ENCODE measurements around the gene SLC19A3.
"Not testable (repeated sequence)": the region's sequence is repeated elsewhere in the genome, so short reads cannot be mapped to it uniquely, and the experiment has no call there.

SLC19A3 gene

DNA sequence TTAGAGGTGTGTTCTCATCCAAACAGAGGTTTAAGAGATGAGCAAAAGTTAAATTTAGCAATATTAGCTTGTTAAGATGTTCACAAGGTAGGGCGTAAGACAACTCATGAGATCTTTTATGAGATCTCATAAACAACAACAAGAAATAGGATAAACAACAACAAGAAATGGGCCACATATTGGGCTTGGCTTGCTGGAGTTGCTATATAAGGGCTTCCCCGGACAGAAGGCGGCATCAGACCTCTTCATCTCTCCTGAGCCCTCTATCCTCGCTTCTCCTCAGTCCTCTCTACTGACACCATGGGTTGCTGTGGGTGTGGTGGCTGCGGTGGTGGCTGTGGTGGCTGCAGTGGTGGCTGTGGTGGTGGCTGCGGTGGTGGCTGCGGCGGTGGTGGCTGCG, 27.8 kb upstream of the SLC19A3 start, which contains the start of gene SCYGR8:
Gene SCYGR8 (plus strand): TSS at position 301 of the 400 bp plus-strand sequence. CDS start 0 bp downstream, at position 301.
- no CpG with 5 or more reads among the region's 9 CpGs for WGBS, 2 donors (ENCODE audit: extremely low coverage in 2 of 2, insufficient read length in 2 of 2, insufficient replicate concordance in 1 of 2)
- Histone ChIP-seq H4K91ac (ENCODE audit: low read depth, low read length, poor library complexity) (no peak within 1 kb of the TSS), H2BK5ac (ENCODE audit: low read length) (no peak within 1 kb of the TSS), H2BK15ac (ENCODE audit: low read length) (no peak within 1 kb of the TSS), H3K4ac (ENCODE audit: low read length) (no peak within 1 kb of the TSS), H3K9ac (ENCODE audit: low read depth, low read length, poor library complexity) (peak within 1 kb of the TSS; percentile 60), H3K27ac (replicated peaks; ENCODE audit: low read length) (no peak within 1 kb of the TSS), H2AFZ (ENCODE audit: low read length) (no peak within 1 kb of the TSS), H3K18ac (ENCODE audit: low read length) (peak within 1 kb of the TSS; percentile 80), H3K79me1 (ENCODE audit: low read depth, low read length) (no peaks in the 10 kb centered on the region), H2BK120ac (ENCODE audit: low read depth, low read length) (no peak within 1 kb of the TSS), H2AK5ac (ENCODE audit: low read depth, low read length) (no peak within 1 kb of the TSS), H3K4me1 (ENCODE audit: control insufficient read depth in 2 of 2, insufficient read depth in 1 of 2, low read depth in 1 of 2, low read length in 2 of 2) (no peaks in the 10 kb centered on the region), H3K27me3 (ENCODE audit: control insufficient read depth in 3 of 3, insufficient read depth in 3 of 3, low read depth in 1 of 3, low read length in 3 of 3) (no peaks in the 10 kb centered on the region), H3K4me3 (ENCODE audit: low read length in 2 of 2) (no peak within 1 kb of the TSS), H3K14ac (ENCODE audit: low read length) (peak within 1 kb of the TSS; percentile 56), H3K23ac (ENCODE audit: low read depth, low read length, poor library complexity) (no peak within 1 kb of the TSS), H3K9me3 (replicated peaks in 1 of 2; ENCODE audit: control insufficient read depth in 2 of 2, insufficient read depth in 1 of 2, low read depth in 1 of 2, low read length in 2 of 2) (no peaks in the 10 kb centered on the region), H3K36me3 (replicated peaks in 1 of 2; ENCODE audit: control insufficient read depth in 2 of 2, insufficient read depth in 2 of 2, low read length in 2 of 2) (no peaks in the 10 kb centered on the region), H4K8ac (ENCODE audit: low read depth, low read length) (no peak within 1 kb of the TSS), H3K4me2 (ENCODE audit: insufficient read depth, low read length, poor library complexity, severe bottlenecking) (no peak within 1 kb of the TSS), H2BK12ac (ENCODE audit: low read length) (peak within 1 kb of the TSS; percentile 22)
- no peak for DNase-seq (ENCODE audit: low spot score)

- H3K9me3 ChIP-seq (replicated peaks in 1 of 2; ENCODE audit: control insufficient read depth in 2 of 2, insufficient read depth in 1 of 2, low read depth in 1 of 2, low read length in 2 of 2); H3K9ac ChIP-seq (ENCODE audit: low read depth, low read length, poor library complexity); H4K8ac ChIP-seq (ENCODE audit: low read depth, low read length); H3K4me1 ChIP-seq (ENCODE audit: control insufficient read depth in 2 of 2, insufficient read depth in 1 of 2, low read depth in 1 of 2, low read length in 2 of 2); H3K4ac ChIP-seq (ENCODE audit: low read length); H2BK15ac ChIP-seq (ENCODE audit: low read length); H3K79me1 ChIP-seq (ENCODE audit: low read depth, low read length); H3K27ac ChIP-seq (replicated peaks; ENCODE audit: low read length); H3K23ac ChIP-seq (ENCODE audit: low read depth, low read length, poor library complexity); H3K4me2 ChIP-seq (ENCODE audit: insufficient read depth, low read length, poor library complexity, severe bottlenecking); H3K4me3 ChIP-seq (ENCODE audit: low read length in 2 of 2); H4K91ac ChIP-seq (ENCODE audit: low read depth, low read length, poor library complexity); H3K36me3 ChIP-seq (replicated peaks in 1 of 2; ENCODE audit: control insufficient read depth in 2 of 2, insufficient read depth in 2 of 2, low read length in 2 of 2); H3K27me3 ChIP-seq (ENCODE audit: control insufficient read depth in 3 of 3, insufficient read depth in 3 of 3, low read depth in 1 of 3, low read length in 3 of 3); H3K18ac ChIP-seq (ENCODE audit: low read length); H2BK5ac ChIP-seq (ENCODE audit: low read length); H2BK120ac ChIP-seq (ENCODE audit: low read depth, low read length); H2AFZ ChIP-seq (ENCODE audit: low read length); H2BK12ac ChIP-seq (ENCODE audit: low read length); H2AK5ac ChIP-seq (ENCODE audit: low read depth, low read length); H3K14ac ChIP-seq (ENCODE audit: low read length); DNase-seq (ENCODE audit: low spot score): not testable (repeated sequence)
- no CpG with 5 or more reads among the region's 7 CpGs for WGBS, 2 donors (ENCODE audit: extremely low coverage in 2 of 2, insufficient read length in 2 of 2, insufficient replicate concordance in 1 of 2)
These were observed 22.9 kb upstream of the SLC19A3 start for GRCh38 chr2:227740705-227741104.

GRCh38 chr2:227739351-227739750, 21.5 kb upstream of the SLC19A3 start:
- Histone ChIP-seq H2BK15ac (ENCODE audit: low read length) (no peak overlapping the region), H3K9me3 (replicated peaks in 1 of 2; ENCODE audit: control insufficient read depth in 2 of 2, insufficient read depth in 1 of 2, low read depth in 1 of 2, low read length in 2 of 2) (no peaks in the 10 kb centered on the region), H3K4me3 (ENCODE audit: low read length in 2 of 2) (no peak overlapping the region), H3K36me3 (replicated peaks in 1 of 2; ENCODE audit: control insufficient read depth in 2 of 2, insufficient read depth in 2 of 2, low read length in 2 of 2) (no peaks in the 10 kb centered on the region), H3K18ac (ENCODE audit: low read length) (no peak overlapping the region), H2AK5ac (ENCODE audit: low read depth, low read length) (no peak overlapping the region), H4K8ac (ENCODE audit: low read depth, low read length) (no peak overlapping the region), H3K4me2 (ENCODE audit: insufficient read depth, low read length, poor library complexity, severe bottlenecking) (no peak overlapping the region), H3K79me1 (ENCODE audit: low read depth, low read length) (no peaks in the 10 kb centered on the region), H3K4me1 (ENCODE audit: control insufficient read depth in 2 of 2, insufficient read depth in 1 of 2, low read depth in 1 of 2, low read length in 2 of 2) (no peaks in the 10 kb centered on the region), H3K9ac (ENCODE audit: low read depth, low read length, poor library complexity) (no peak overlapping the region), H2BK5ac (ENCODE audit: low read length) (no peak overlapping the region), H3K14ac (ENCODE audit: low read length) (no peak overlapping the region), H2BK12ac (ENCODE audit: low read length) (no peak overlapping the region), H2AFZ (ENCODE audit: low read length) (no peak overlapping the region), H2BK120ac (ENCODE audit: low read depth, low read length) (no peak overlapping the region), H3K27me3 (ENCODE audit: control insufficient read depth in 3 of 3, insufficient read depth in 3 of 3, low read depth in 1 of 3, low read length in 3 of 3) (no peaks in the 10 kb centered on the region), H4K91ac (ENCODE audit: low read depth, low read length, poor library complexity) (no peak overlapping the region), H3K4ac (ENCODE audit: low read length) (no peak overlapping the region), H3K23ac (ENCODE audit: low read depth, low read length, poor library complexity) (no peak overlapping the region), H3K27ac (replicated peaks; ENCODE audit: low read length) (no peak overlapping the region)
- WGBS, 2 donors (ENCODE audit: extremely low coverage in 2 of 2, insufficient read length in 2 of 2, insufficient replicate concordance in 1 of 2), result no CpG with 5 or more reads among the region's 14 CpGs
- no peak for DNase-seq (ENCODE audit: low spot score)

DNA sequence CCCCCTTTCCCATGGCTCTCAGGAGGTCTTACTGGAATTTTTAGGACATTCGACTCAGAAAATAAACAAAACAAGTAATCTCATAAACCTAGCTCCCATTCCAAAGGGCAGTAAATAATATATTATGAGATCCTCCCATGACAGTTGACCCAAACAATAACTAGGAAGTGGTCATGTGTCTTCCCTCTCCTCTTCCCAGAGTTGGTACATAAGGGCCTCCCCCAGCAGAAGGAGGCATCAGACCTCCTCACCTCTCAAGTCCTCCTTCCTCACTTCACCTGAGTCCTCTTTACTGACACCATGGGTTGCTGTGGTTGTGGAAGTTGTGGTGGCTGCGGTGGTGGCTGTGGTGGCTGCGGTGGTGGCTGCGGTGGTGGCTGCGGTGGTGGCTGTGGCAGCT, 10.2 kb upstream of the SLC19A3 start, which contains the start of gene SCYGR7:
Gene SCYGR7 (plus strand): TSS at position 301 of the 400 bp plus-strand sequence. CDS start 0 bp downstream, at position 301.
- H3K14ac ChIP-seq (ENCODE audit: low read length), result no peak within 1 kb of the TSS
- DNase-seq (ENCODE audit: low spot score), result no peak
- no peak within 1 kb of the TSS for H2BK15ac ChIP-seq (ENCODE audit: low read length)
- no peak within 1 kb of the TSS for H3K27ac ChIP-seq (replicated peaks; ENCODE audit: low read length)
- H3K36me3 ChIP-seq (replicated peaks in 1 of 2; ENCODE audit: control insufficient read depth in 2 of 2, insufficient read depth in 2 of 2, low read length in 2 of 2), result no peaks in the 10 kb centered on the region
- H2BK12ac ChIP-seq (ENCODE audit: low read length), result no peak within 1 kb of the TSS
- no peaks in the 10 kb centered on the region for H3K27me3 ChIP-seq (ENCODE audit: control insufficient read depth in 3 of 3, insufficient read depth in 3 of 3, low read depth in 1 of 3, low read length in 3 of 3)
- no peak within 1 kb of the TSS for H3K4me2 ChIP-seq (ENCODE audit: insufficient read depth, low read length, poor library complexity, severe bottlenecking)
- H3K4ac ChIP-seq (ENCODE audit: low read length), result no peak within 1 kb of the TSS
- H3K4me3 ChIP-seq (ENCODE audit: low read length in 2 of 2), result no peak within 1 kb of the TSS
- no peak within 1 kb of the TSS for H2AFZ ChIP-seq (ENCODE audit: low read length)
- H2BK120ac ChIP-seq (ENCODE audit: low read depth, low read length), result no peak within 1 kb of the TSS
- H3K9ac ChIP-seq (ENCODE audit: low read depth, low read length, poor library complexity), result no peak within 1 kb of the TSS
- H4K8ac ChIP-seq (ENCODE audit: low read depth, low read length), result no peak within 1 kb of the TSS
- no CpG with 5 or more reads among the region's 5 CpGs for WGBS, 2 donors (ENCODE audit: extremely low coverage in 2 of 2, insufficient read length in 2 of 2, insufficient replicate concordance in 1 of 2)
- no peaks in the 10 kb centered on the region for H3K79me1 ChIP-seq (ENCODE audit: low read depth, low read length)
- no peak within 1 kb of the TSS for H3K23ac ChIP-seq (ENCODE audit: low read depth, low read length, poor library complexity)
- no peak within 1 kb of the TSS for H4K91ac ChIP-seq (ENCODE audit: low read depth, low read length, poor library complexity)
- no peak within 1 kb of the TSS for H3K18ac ChIP-seq (ENCODE audit: low read length)
- H3K9me3 ChIP-seq (replicated peaks in 1 of 2; ENCODE audit: control insufficient read depth in 2 of 2, insufficient read depth in 1 of 2, low read depth in 1 of 2, low read length in 2 of 2), result no peaks in the 10 kb centered on the region
- H3K4me1 ChIP-seq (ENCODE audit: control insufficient read depth in 2 of 2, insufficient read depth in 1 of 2, low read depth in 1 of 2, low read length in 2 of 2), result no peaks in the 10 kb centered on the region
- no peak within 1 kb of the TSS for H2BK5ac ChIP-seq (ENCODE audit: low read length)
- H2AK5ac ChIP-seq (ENCODE audit: low read depth, low read length), result no peak within 1 kb of the TSS

Measured in neuronal stem cell (in vitro differentiated cells).